Measurements from ENCODE around the gene DYNLRB1.

DNA sequence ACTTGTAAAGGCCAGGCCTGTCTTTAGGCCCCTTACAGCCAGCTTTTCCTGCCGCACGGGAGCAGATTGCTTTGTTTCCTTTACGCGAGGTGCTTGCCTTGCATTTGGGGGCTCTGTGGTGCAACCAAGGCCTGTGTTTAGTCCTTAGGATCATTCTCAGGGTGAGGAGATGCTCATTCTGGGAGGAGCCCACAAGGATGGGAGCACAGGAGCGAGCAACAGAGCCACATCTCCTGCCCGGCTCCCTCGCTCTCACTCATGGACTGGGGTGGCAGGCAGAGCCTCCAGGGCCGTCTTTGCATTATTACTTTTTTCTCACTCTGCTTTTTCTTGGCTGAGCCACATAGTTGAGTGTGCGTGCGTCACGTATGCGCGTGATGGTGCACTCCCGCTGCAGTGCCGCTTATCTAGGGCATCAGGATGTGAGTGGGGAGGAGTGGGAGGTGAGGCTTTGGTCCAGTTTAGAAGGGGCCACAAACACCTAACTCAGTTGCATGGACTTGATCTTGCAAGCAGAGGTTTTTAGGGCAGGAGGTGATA lies 19.1 kb downstream of the DYNLRB1 start:
- no peak for TF ChIP-seq CTCF (IDR thresholded peaks at IDR 0.05)
- TF ChIP-seq POLR2A (IDR thresholded peaks at IDR 0.05), result no peak
- no peak for TF ChIP-seq POLR2AphosphoS5 (IDR thresholded peaks at IDR 0.05)
